HG02870 (cell line): ENCODE data around the gene HCRTR1.

ENCODE experiments used
- ATAC-seq: cut with Tn5 transposase; IDR thresholded peaks from one replicate; pipeline ENCODE4 v1.9.1; 2021; ENCODE audit warnings: mild to moderate bottlenecking, moderate library complexity; ENCODE audit not compliant: unreplicated experiment

Gene HCRTR1

GRCh38 chr1:31648190-31648589 is 30.7 kb downstream of the HCRTR1 start:
- ATAC-seq, result no peak

DNA sequence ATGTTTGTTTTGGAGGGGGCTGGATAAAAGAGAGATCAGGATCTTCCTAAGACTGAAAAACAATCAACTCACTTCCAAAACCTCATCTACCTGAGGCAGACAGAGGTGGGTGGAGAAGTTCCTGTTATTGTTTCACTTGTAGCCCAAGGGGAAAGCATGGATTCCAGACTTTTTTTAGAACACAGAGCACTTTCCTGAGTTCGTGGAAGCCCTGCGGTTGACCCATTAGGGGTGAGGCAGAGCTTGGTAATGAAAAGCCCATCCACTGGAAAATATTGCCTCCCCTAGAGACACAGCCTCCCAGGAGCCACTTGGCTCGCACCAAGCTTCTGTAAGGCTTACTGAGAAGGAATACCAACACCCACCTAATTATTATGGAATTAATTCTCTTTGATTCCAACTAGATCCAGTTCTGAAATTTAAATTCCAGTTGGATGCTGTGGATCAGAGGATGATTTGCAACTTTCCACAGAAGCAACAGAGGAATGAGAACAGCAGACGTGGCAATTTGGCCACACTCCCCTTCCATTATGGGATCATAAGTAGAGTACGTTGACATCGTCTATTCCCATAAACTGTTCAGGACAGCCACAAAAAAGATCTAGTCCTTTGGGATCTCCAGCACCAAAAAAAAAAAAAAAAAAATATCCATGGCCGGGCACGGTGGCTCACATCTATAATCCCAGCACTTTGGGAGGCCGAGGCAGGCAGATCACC is 31.3 kb downstream of the HCRTR1 start:
- ATAC-seq, result no peak

DNA sequence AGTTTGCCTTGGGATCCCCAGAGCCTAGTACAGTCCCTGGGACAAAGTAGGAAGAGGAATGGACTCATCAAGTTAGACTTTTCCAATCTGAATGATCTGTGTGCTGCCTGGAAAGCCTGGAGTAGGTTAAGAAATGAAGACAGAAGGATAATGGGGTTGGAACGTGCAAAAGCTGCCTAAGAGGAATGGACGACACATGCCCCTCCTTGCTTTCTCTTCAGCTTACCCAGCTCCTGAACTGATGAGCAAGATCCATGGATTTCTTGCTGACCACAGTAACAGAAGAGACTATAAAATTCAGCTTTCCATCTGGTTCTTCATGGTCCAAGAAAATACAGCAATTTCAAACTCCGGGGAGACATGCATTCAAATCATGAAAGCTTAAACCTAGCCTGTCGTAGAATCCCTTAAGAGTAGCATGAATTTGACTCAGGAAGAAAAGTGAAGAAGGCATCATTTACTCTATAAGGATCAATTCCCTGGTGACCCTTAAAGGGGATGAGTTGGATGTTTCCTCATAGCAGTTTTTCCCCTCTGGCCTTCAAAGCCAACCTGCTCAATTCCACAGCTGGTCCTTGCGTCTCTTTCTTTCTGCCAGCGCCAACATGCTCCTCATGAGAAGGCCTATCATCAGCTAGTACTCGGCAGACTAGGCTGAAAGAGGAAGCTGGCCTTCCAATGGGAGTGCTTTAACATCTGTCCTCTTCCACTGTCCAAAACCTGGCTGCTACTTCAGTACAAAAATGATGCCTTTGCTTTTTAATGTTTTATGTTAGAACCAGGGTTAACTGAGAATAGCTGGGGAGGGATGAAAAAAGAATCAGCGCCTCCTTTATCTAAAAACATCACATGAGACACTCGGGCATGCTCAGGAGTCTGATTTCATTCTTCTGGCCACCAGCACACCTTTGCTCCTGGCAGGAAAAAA is 32.9 kb downstream of the HCRTR1 start:
- ATAC-seq, result no peak

GRCh38 chr1:31651089-31651420 is 33.6 kb downstream of the HCRTR1 start:
- ATAC-seq, result no peak

- ATAC-seq, result no peak
These were observed 34.3 kb downstream of the HCRTR1 start for GRCh38 chr1:31651766-31652165.

DNA sequence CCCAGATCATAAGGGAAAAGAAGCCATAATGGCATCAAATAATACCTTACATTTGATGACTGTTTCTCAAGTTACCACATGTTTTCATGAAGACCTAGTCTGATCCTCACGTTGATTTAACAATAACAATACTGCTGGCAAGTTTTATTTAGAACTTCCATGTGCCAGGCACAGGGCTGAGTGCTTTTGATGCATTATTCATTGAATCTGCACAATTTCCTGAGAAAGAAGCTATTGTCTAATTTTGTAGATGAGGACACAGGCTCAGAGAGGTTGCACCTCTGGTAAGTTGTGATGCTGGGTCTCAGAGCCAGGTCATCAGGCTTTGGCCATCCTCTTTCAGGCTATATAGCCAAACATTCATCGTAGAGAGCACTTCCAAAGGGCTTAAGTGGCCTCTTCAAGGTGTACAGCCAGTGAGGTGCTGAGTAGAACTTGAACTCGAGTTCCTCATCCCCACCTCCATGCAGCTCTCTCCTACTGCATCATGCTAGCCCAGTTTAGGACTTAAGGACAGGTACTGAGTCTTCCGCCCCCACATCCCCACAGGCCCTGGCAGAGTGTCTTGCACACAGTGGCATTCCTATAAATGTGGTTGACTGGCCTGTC is 35.5 kb downstream of the HCRTR1 start:
- no peak for ATAC-seq

DNA sequence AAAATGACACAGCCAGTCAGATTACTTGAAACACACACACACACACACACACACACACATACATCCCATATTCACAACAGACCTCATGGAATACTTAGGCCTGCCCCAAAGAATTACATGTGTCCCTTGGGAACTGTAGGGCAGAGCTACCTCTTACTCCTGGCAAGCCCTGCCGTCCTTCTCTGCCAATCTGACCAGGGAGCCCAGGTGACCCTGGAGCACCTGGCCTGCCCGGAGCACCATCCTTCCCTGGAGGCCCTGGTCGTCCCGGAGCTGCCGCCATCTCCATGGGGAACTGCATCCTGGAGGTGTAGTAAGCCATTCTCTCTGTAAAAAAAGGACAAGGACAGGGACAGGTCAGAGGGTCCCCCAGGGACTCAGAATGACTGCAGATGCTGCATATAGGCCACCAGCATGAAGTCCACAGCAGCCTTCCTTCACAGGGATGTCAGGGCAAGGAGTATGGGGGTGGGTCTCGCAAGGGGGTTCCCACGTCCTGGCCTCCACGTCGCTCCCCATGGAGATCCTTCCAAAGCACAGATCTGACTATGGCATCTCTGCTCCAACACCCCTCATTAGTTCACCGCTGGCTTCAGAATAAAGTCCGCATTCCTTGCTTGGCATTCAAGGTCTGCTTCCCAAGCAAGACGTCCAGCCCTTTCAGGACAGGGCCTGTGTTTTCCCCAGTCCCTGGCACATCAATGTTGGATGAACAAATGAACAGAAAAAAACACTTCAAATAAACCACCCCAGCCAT is 36.4 kb downstream of the HCRTR1 start:
- ATAC-seq, result no peak

DNA sequence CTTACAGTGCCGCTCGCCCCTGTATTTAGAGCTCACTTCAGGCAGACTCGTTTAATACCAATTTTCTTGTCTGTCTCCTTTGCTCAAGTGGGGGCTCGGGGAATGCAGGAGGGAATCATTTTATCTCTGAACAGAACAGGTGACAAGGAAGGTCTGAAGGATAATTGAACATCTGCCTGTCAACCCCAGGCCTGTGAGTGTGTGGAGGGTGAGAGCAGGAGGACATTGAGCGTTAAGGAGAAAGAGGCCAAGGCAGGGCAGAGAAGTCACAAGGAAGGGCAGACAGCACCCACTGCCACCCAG is 36.9 kb downstream of the HCRTR1 start:
- ATAC-seq, result no peak

DNA sequence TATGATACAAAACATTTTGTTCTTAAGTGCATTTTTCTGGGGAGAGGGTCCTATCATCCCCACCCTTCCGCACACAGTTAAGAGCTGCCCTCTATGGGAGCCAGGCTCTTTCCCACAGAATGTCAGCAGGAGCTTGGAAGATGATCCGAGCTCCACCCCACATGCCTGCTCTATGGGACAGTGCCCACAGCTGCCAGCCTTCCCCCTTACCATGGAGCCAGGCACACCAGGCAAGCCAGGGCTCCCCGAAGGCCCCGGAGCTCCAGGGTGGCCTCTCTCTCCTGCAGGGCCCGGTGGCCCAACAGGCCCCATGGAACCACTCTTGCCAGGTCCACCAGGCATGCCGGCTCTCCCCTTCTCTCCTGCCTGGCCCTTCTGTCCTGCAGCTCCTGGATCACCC is 37.6 kb downstream of the HCRTR1 start:
- ATAC-seq, result no peak

- no peak for ATAC-seq
These were observed 38.3 kb downstream of the HCRTR1 start for GRCh38 chr1:31655756-31656155.

DNA sequence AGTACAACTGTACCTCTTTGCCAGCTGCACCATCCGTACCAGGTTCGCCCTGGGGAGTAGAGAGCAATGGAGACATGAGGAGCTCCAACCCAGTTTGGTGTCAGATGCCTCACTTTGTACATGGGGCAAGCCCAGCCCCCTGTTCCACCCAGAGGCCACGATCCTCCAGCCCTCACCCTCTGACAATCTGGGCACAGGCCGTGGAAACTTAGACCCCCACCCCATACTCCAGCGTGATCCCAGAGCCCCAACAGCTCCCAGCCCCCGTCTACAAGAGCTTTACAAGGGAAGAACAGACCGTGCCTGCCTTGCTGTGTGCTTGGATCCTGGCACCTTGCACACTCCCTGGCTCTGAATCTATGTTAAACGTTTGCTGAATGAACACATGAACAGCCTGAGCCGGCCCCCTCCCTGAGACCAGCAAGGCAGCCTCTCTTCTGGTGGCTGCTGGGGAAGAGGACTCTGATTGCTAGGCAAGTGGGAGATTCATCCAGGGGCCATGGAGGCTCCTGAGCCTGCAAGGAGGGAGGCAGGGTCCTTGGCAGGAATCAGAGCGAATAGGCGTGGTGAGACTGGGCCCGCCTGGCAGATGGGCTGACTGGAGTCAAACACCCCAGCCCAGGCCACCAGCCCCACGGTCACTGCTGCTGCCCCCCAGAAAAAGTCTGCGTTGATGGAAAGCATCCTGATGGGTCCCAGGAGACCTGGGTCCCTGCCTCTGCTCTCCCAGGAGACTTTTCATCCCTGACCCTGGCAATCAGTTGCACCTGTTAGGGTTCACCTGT is 39.7 kb downstream of the HCRTR1 start:
- no peak for ATAC-seq

GRCh38 chr1:31657972-31658510 is 40.6 kb downstream of the HCRTR1 start:
- no peak for ATAC-seq

DNA sequence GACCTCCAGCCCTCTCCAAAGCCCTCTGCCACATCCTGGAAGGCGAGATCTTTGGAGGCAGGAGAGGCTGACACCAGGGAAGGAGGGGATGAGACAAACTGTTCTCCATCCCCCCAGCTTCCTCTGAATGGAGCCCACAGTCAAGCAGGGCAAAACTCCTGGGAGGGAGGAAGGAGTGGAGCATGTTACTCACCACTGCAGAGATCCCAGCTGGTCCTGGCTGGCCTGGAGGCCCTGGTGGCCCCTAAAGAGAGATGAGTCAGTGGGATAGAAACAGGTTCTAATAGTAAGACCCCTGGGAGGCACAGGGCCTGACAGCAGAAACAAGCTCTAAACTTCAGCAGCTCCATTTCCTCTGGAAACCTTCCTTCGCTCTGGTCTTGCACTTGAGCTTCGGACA is 41.2 kb downstream of the HCRTR1 start:
- ATAC-seq, result no peak

- no peak for ATAC-seq
These were observed 42.4 kb downstream of the HCRTR1 start for GRCh38 chr1:31659889-31660288.

GRCh38 chr1:31660871-31661455 is 43.5 kb downstream of the HCRTR1 start:
- ATAC-seq, result no peak

DNA sequence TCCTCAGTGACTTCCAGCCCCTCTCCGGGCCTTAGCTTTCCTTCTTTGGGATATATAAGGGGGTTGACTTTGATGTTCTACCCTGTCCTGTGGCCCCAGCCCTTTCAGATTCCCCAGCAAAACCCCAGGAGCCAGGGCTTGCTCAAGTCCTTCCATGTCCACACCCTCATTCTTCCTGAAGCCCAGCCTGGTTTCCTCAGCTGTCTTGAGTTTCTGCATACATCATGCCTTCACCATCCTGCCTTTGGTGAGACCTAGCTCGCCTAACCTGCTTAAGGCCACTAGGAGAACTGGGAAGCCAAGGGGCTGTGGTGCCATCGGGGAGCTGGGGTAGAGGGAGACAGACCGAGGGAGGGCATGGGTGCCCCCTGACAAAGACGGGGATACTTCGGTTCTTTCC is 44.4 kb downstream of the HCRTR1 start:
- no peak for ATAC-seq

DNA sequence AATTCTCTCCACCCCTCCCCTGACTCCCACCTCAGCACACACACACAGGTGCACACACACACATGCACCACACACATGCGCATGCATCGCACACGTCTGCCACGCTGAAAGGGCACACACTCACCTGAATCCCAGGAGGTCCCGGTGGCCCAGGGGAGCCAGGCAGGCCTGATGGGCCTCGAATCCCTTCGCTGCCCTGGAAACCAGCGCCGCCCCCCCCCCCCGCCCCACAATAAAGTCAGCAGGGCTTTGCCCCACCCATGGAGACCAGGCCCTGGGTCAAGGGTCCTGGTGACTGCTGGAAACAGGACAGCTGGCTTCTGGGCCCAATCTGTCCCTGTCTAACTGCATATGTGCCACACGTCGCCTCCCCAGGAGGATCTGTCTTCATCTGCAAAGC is 45.0 kb downstream of the HCRTR1 start:
- ATAC-seq, result no peak

DNA sequence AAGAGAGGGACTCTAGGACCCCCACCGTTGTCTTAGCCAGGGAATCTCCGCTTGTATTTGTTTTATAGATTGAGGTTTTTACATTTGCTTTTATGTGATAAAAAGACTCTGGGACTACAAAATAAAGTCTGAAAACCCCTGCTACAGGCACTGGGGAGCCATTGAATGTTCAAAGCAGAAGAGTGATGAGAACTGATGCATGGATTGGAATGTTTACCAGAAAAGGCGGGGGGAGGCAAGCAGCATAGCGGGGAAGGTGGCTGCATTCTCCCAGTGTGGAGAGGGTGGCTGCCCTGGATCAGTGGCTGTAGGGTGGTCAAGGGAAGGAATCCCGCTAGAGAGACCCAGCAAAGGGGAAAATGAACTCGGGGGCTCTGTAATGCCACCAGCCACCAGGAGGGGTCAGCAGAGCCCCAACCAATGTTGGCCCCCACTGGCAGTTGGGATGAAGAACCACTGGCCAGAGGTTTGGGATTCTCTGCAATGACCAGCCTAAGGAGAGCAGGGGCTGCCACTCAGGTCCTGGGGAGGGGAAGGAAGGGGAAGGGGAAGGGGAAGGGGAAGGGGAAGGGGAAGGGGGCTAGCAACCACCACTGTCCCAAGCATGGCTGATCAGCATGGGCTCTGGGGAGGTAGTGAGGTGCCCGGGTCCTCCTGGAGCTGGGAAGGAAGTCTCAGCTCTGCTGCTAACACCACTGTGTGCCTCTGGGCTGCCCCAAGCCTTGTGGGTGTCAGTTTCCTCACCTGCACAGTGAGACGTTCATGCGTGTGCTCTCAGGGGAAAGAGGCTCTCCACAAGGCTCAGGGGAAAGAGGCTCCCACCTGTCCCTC is 46.3 kb downstream of the HCRTR1 start:
- no peak for ATAC-seq

GRCh38 chr1:31664528-31664927 is 47.0 kb downstream of the HCRTR1 start:
- ATAC-seq, result no peak
